ENCODE measurements around the gene FGF1. TPM values are rescaled to one million over a fixed set of nuclear protein-coding genes. Genes with fewer than 3 reads are reported as not detected.

Gene FGF1
- total and polyA plus RNA-seq, 10 donors, result 0.32 to 12.9 (median 2.6) TPM

GRCh38 chr5:142592365-142592764 lies 93.5 kb downstream of the FGF1 start:
- H3K36me3 ChIP-seq, result no peaks in the 10 kb centered on the region
- no peaks in the 10 kb centered on the region for H3K4me1 ChIP-seq
- no peak for TF ChIP-seq POLR2AphosphoS5 (IDR thresholded peaks at IDR 0.05)
- TF ChIP-seq CTCF (IDR thresholded peaks at IDR 0.05 in 8 of 11, conservative IDR thresholded peaks at IDR 0.05 in 3 of 11), result no peak
- no peak for TF ChIP-seq POLR2A (IDR thresholded peaks at IDR 0.05)
- no peak for DNase-seq
- no peaks in the 10 kb centered on the region for H3K9me3 ChIP-seq
- H3K27ac ChIP-seq, result no peak overlapping the region
- no peak overlapping the region for H3K4me3 ChIP-seq
- intact Hi-C loops (cut with DNase I; ENCODE audit: low total_unique reads), result no loop called here
- H3K27me3 ChIP-seq (replicated peaks in 1 of 7), result peaks cover 0 to 18% (median 0%) of the 10 kb centered on the region in 7 donors
- 77 to 90% (median 86%) methylated on average over 4 of the region's 4 CpGs for WGBS, 5 donors

- Histone ChIP-seq H3K27me3 (replicated peaks in 1 of 7) (peaks cover 0 to 27% (median 0%) of the 10 kb centered on the region in 7 donors), H3K27ac (peak overlapping the region in 4 of 8 donors; percentile 12 to 30 (median 22)), H3K9me3 (no peaks in the 10 kb centered on the region), H3K4me1 (no peaks in the 10 kb centered on the region), H3K4me3 (no peak overlapping the region), H3K36me3 (no peaks in the 10 kb centered on the region)
- 55 to 75% (median 64%) methylated on average over 4 of the region's 4 CpGs for WGBS, 5 donors
- TF ChIP-seq CTCF (IDR thresholded peaks at IDR 0.05 in 8 of 11, conservative IDR thresholded peaks at IDR 0.05 in 3 of 11) (no peak), POLR2A (IDR thresholded peaks at IDR 0.05) (no peak), POLR2AphosphoS5 (IDR thresholded peaks at IDR 0.05) (no peak)
- DNase-seq, result no peak
- intact Hi-C loops (cut with DNase I; ENCODE audit: low total_unique reads), result no loop called here
Measured at GRCh38 chr5:142590451-142591231, 95.2 kb downstream of the FGF1 start.

GRCh38 chr5:142589720-142590119 lies 96.2 kb downstream of the FGF1 start:
- H3K4me3 ChIP-seq, result no peak overlapping the region
- H3K4me1 ChIP-seq, result no peaks in the 10 kb centered on the region
- intact Hi-C loops (cut with DNase I; ENCODE audit: low total_unique reads), result no loop called here
- DNase-seq, result no peak
- H3K27me3 ChIP-seq (replicated peaks in 1 of 7), result peaks cover 0 to 34% (median 0%) of the 10 kb centered on the region in 7 donors
- no peaks in the 10 kb centered on the region for H3K36me3 ChIP-seq
- H3K9me3 ChIP-seq, result no peaks in the 10 kb centered on the region
- H3K27ac ChIP-seq, result peak overlapping the region in 1 of 8 donors; percentile 15
- TF ChIP-seq CTCF (IDR thresholded peaks at IDR 0.05 in 8 of 11, conservative IDR thresholded peaks at IDR 0.05 in 3 of 11), result no peak
- no peak for TF ChIP-seq POLR2A (IDR thresholded peaks at IDR 0.05)
- TF ChIP-seq POLR2AphosphoS5 (IDR thresholded peaks at IDR 0.05), result no peak
- 93 to 100% (median 96%) methylated on average over 1 of the region's 1 CpG for WGBS, 5 donors

- peaks cover 0 to 51% (median 4%) of the 10 kb centered on the region in 7 donors for H3K27me3 ChIP-seq (replicated peaks in 1 of 7)
- no peaks in the 10 kb centered on the region for H3K36me3 ChIP-seq
- intact Hi-C loops (cut with DNase I; ENCODE audit: low total_unique reads), result no loop called here
- H3K27ac ChIP-seq, result no peak overlapping the region
- peak in 3 of 11 experiments; percentile 11 to 30 (median 29) for TF ChIP-seq CTCF (IDR thresholded peaks at IDR 0.05 in 8 of 11, conservative IDR thresholded peaks at IDR 0.05 in 3 of 11)
- no peak for TF ChIP-seq POLR2AphosphoS5 (IDR thresholded peaks at IDR 0.05)
- no peaks in the 10 kb centered on the region for H3K4me1 ChIP-seq
- no peak overlapping the region for H3K4me3 ChIP-seq
- 56 to 60% (median 57%) methylated on average over 6 of the region's 6 CpGs for WGBS, 5 donors
- no peaks in the 10 kb centered on the region for H3K9me3 ChIP-seq
- DNase-seq, result no peak
Measured at GRCh38 chr5:142587354-142587965, 98.4 kb downstream of the FGF1 start.
